Stimulated activated effector memory CD8-positive, alpha-beta T cell treated with anti-CD3 and anti-CD28 coated beads, Interleukin-12 subunit alpha, Interleukin-12 subunit beta, amount 100 ng/mL, for 72 hours (primary cell): ENCODE data around the gene SLC39A2.
"Not testable (repeated sequence)": the region's sequence is repeated elsewhere in the genome, so short reads cannot be mapped to it uniquely, and the experiment has no call there.

Experiments used
- ATAC-seq: fragments of 150-1000 bp; cut with Tn5 transposase; 2 replicates; pipeline ENCODE4 v1.10.0; 2021
- DNase-seq, 2 donors: peaks; one replicate each; pipeline ENCODE4 v3.0.0; 2021 to 2022; ENCODE audit warnings: low spot score in 2 of 2
- H3K27ac Mint-ChIP-seq: one replicate; pipeline ENCODE4 v1.8.0; 2022; ENCODE audit warnings: mild to moderate bottlenecking, mixed read lengths
- H3K36me3 Mint-ChIP-seq: one replicate; pipeline ENCODE4 v1.8.0; 2022; ENCODE audit warnings: mild to moderate bottlenecking, mixed read lengths
- H3K4me1 Mint-ChIP-seq: one replicate; pipeline ENCODE4 v1.8.0; 2022; ENCODE audit warnings: mixed read lengths
- H3K4me3 Mint-ChIP-seq: one replicate; pipeline ENCODE4 v1.8.0; 2022; ENCODE audit warnings: mild to moderate bottlenecking, mixed read lengths
- H3K9me3 Mint-ChIP-seq: one replicate; pipeline ENCODE4 v1.8.0; 2022; ENCODE audit warnings: mixed read lengths

SLC39A2 gene

GRCh38 chr14:20986811-20987210, 12.3 kb upstream of the SLC39A2 start:
- ATAC-seq (peak; percentile 71), DNase-seq (no peak)
- peaks cover 15% of the 10 kb centered on the region for H3K4me1 Mint-ChIP-seq
- no peak overlapping the region for H3K4me3 Mint-ChIP-seq
- no peaks in the 10 kb centered on the region for H3K9me3 Mint-ChIP-seq
- H3K27ac Mint-ChIP-seq = peak overlapping the region; percentile 46
- peaks cover 13% of the 10 kb centered on the region for H3K36me3 Mint-ChIP-seq

- Mint-ChIP-seq H3K9me3 (no peaks in the 10 kb centered on the region), H3K4me1 (peaks cover 19% of the 10 kb centered on the region), H3K36me3 (peaks cover 34% of the 10 kb centered on the region), H3K27ac (peak overlapping the region; percentile 93), H3K4me3 (peak overlapping the region; percentile 93)
- no peak for ATAC-seq
- DNase-seq = no peak
These were observed 10.2 kb upstream of the SLC39A2 start for GRCh38 chr14:20988717-20989470.

- Mint-ChIP-seq H3K4me1 (peaks cover 19% of the 10 kb centered on the region), H3K36me3 (peaks cover 39% of the 10 kb centered on the region), H3K9me3 (no peaks in the 10 kb centered on the region), H3K4me3 (peak overlapping the region; percentile 93), H3K27ac (peak overlapping the region; percentile 93)
- ATAC-seq (no peak), DNase-seq (no peak)
These were observed 9.7 kb upstream of the SLC39A2 start for GRCh38 chr14:20989471-20989786.

- peaks cover 22% of the 10 kb centered on the region for H3K4me1 Mint-ChIP-seq
- ATAC-seq = peak; percentile 95
These were observed 9.1 kb upstream of the SLC39A2 start, which contains the start of gene METTL17 for GRCh38 chr14:20989787-20990600. Gene METTL17 (plus strand): TSS chr14:20989980. CDS start chr14:20990003, 23 bp downstream.

GRCh38 chr14:20996521-20996920, 2.6 kb upstream of the SLC39A2 start:
- Mint-ChIP-seq H3K4me1 (peaks cover 14% of the 10 kb centered on the region), H3K27ac (peak overlapping the region; percentile 81), H3K36me3 (peaks cover 64% of the 10 kb centered on the region), H3K9me3 (no peaks in the 10 kb centered on the region), H3K4me3 (no peak overlapping the region)
- ATAC-seq (no peak), DNase-seq (no peak)

More at GRCh38 chr14:20989787-20990600, 9.1 kb upstream of the SLC39A2 start, which contains the start of gene METTL17:
- DNase-seq = peak; percentile 67 to 94
- H3K4me3 Mint-ChIP-seq = peak within 1 kb of the TSS; percentile 93
- peak within 1 kb of the TSS; percentile 93 for H3K27ac Mint-ChIP-seq
- no peaks in the 10 kb centered on the region for H3K9me3 Mint-ChIP-seq
- peaks cover 45% of the 10 kb centered on the region for H3K36me3 Mint-ChIP-seq

- no peak overlapping the region for H3K27ac Mint-ChIP-seq
- peaks cover 8% of the 10 kb centered on the region for H3K4me1 Mint-ChIP-seq
- no peak for ATAC-seq
- DNase-seq = no peak
- H3K9me3 Mint-ChIP-seq = no peaks in the 10 kb centered on the region
- no peak overlapping the region for H3K4me3 Mint-ChIP-seq
- peaks cover 58% of the 10 kb centered on the region for H3K36me3 Mint-ChIP-seq
These were observed 2.0 kb upstream of the SLC39A2 start for GRCh38 chr14:20997115-20997514.

- no peak overlapping the region for H3K27ac Mint-ChIP-seq
- H3K4me1 Mint-ChIP-seq = peaks cover 7% of the 10 kb centered on the region
- peaks cover 54% of the 10 kb centered on the region for H3K36me3 Mint-ChIP-seq
- no peak overlapping the region for H3K4me3 Mint-ChIP-seq
- ATAC-seq (no peak), DNase-seq (no peak)
- no peaks in the 10 kb centered on the region for H3K9me3 Mint-ChIP-seq
These were observed 1.5 kb upstream of the SLC39A2 start for GRCh38 chr14:20997564-20997963.

- ATAC-seq (no peak), DNase-seq (no peak)
- Mint-ChIP-seq H3K27ac (peak overlapping the region; percentile 55), H3K36me3 (peaks cover 48% of the 10 kb centered on the region), H3K4me1 (peaks cover 7% of the 10 kb centered on the region), H3K9me3 (no peaks in the 10 kb centered on the region), H3K4me3 (no peak overlapping the region)
These were observed 954 bp upstream of the SLC39A2 start for GRCh38 chr14:20998139-20998538.

GRCh38 chr14:20999591-20999990, 498 bp downstream of the SLC39A2 start:
- no peak for ATAC-seq
- H3K4me3 Mint-ChIP-seq = no peak overlapping the region
- H3K36me3 Mint-ChIP-seq = peaks cover 34% of the 10 kb centered on the region
- H3K4me1 Mint-ChIP-seq = peaks cover 7% of the 10 kb centered on the region
- no peak for DNase-seq
- H3K9me3 Mint-ChIP-seq = no peaks in the 10 kb centered on the region
- H3K27ac Mint-ChIP-seq = no peak overlapping the region

- Mint-ChIP-seq H3K9me3 (no peaks in the 10 kb centered on the region), H3K27ac (no peak overlapping the region), H3K4me1 (no peaks in the 10 kb centered on the region), H3K36me3 (peaks cover 17% of the 10 kb centered on the region), H3K4me3 (no peak overlapping the region)
- ATAC-seq = no peak
- DNase-seq = no peak
These were observed 2.1 kb downstream of the SLC39A2 start for GRCh38 chr14:21001218-21001617.

- Mint-ChIP-seq H3K27ac (no peak overlapping the region), H3K9me3 (no peaks in the 10 kb centered on the region), H3K4me1 (no peaks in the 10 kb centered on the region), H3K4me3 (no peak overlapping the region), H3K36me3 (no peaks in the 10 kb centered on the region)
- no peak for DNase-seq
- ATAC-seq = no peak
These were observed 4.8 kb downstream of the SLC39A2 start for GRCh38 chr14:21003788-21004346.

- not testable (repeated sequence) for H3K4me1 Mint-ChIP-seq, H3K4me3 Mint-ChIP-seq, DNase-seq, ATAC-seq, H3K9me3 Mint-ChIP-seq, H3K27ac Mint-ChIP-seq, H3K36me3 Mint-ChIP-seq
These were observed 10.6 kb downstream of the SLC39A2 start for GRCh38 chr14:21009721-21010120.

GRCh38 chr14:21011136-21011535, 12.0 kb downstream of the SLC39A2 start:
- Mint-ChIP-seq H3K4me3 (no peak overlapping the region), H3K36me3 (no peaks in the 10 kb centered on the region), H3K27ac (no peak overlapping the region), H3K4me1 (no peaks in the 10 kb centered on the region), H3K9me3 (no peaks in the 10 kb centered on the region)
- ATAC-seq (no peak), DNase-seq (no peak)

GRCh38 chr14:21014761-21015190, 15.7 kb downstream of the SLC39A2 start:
- DNase-seq (peak; percentile 66 to 84), ATAC-seq (peak; percentile 75)
- H3K9me3 Mint-ChIP-seq = no peaks in the 10 kb centered on the region
- H3K36me3 Mint-ChIP-seq = no peaks in the 10 kb centered on the region
- H3K27ac Mint-ChIP-seq = no peak overlapping the region
- H3K4me3 Mint-ChIP-seq = no peak overlapping the region
- H3K4me1 Mint-ChIP-seq = no peaks in the 10 kb centered on the region

GRCh38 chr14:21015312-21015711, 16.2 kb downstream of the SLC39A2 start:
- no peak overlapping the region for H3K27ac Mint-ChIP-seq
- H3K9me3 Mint-ChIP-seq = no peaks in the 10 kb centered on the region
- DNase-seq (no peak), ATAC-seq (no peak)
- H3K4me3 Mint-ChIP-seq = no peak overlapping the region
- no peaks in the 10 kb centered on the region for H3K36me3 Mint-ChIP-seq
- no peaks in the 10 kb centered on the region for H3K4me1 Mint-ChIP-seq
